ENCODE data around the gene SMYD3. TPM values are rescaled to one million over a fixed set of nuclear protein-coding genes. Genes with fewer than 3 reads are reported as not detected.

Gene SMYD3
- total and polyA plus RNA-seq, 2 of the 4 experiments (the other 2 are of a cell fraction): 26.5 to 37.6 TPM

GRCh38 chr1:246510147-246511030, 3.3 kb upstream of the SMYD3 start:
- Histone ChIP-seq H3K4me3 (ENCODE audit: insufficient read depth, low read depth, low read length) (no peak overlapping the region), H2BK15ac (ENCODE audit: low read depth, low read length) (no peak overlapping the region), H3K4ac (ENCODE audit: low read depth, low read length) (no peak overlapping the region), H3K23ac (ENCODE audit: low read depth, low read length) (no peak overlapping the region), H3K4me1 (ENCODE audit: control insufficient read depth, insufficient read depth, low read length) (peaks cover 3% of the 10 kb centered on the region; the same call in 1 of the 2 replicates), H3K56ac (ENCODE audit: extremely low read depth, insufficient read depth, low read length) (no peak overlapping the region), H3K9me3 (ENCODE audit: control insufficient read depth, insufficient read depth, low read length) (peaks cover 18% of the 10 kb centered on the region), H2AK9ac (replicated peaks; ENCODE audit: low read depth, low read length, poor library complexity) (no peak overlapping the region), H3K79me1 (ENCODE audit: low read depth in 1 of 2, low read length in 2 of 2) (peaks cover 7 to 13% of the 10 kb centered on the region in 2 experiments; a peak in 2 of 4 replicates), H3K9ac (ENCODE audit: low read depth, low read length) (no peak overlapping the region), H4K8ac (ENCODE audit: low read depth in 2 of 2, low read length in 2 of 2) (no peak overlapping the region), H3K27ac (ENCODE audit: insufficient read depth, low read length) (no peak overlapping the region), H4K20me1 (ENCODE audit: insufficient read depth, low read length) (no peaks in the 10 kb centered on the region), H3K4me2 (ENCODE audit: low read depth, low read length) (no peak overlapping the region), H4K5ac (ENCODE audit: low read depth, low read length) (no peak overlapping the region), H3K9me1 (ENCODE audit: insufficient read depth, low read length) (0 out of 2 replicates have a peak, but pooled peaks cover 2% of the 10 kb centered on the region), H4K91ac (ENCODE audit: insufficient read depth, low read depth, low read length) (no peak overlapping the region), H3K36me3 (ENCODE audit: control insufficient read depth, insufficient read depth, low read length) (no peaks in the 10 kb centered on the region), H3K18ac (ENCODE audit: low read depth, low read length) (no peak overlapping the region), H3K27me3 (ENCODE audit: control insufficient read depth, insufficient read depth, low read length) (no peaks in the 10 kb centered on the region), H2AK5ac (ENCODE audit: low read depth, low read length) (no peak overlapping the region), H2BK120ac (ENCODE audit: low read depth, low read length) (no peak overlapping the region), H2BK5ac (ENCODE audit: low read depth, low read length, poor library complexity, severe bottlenecking) (no peak overlapping the region), H3K14ac (replicated peaks; ENCODE audit: low read depth, low read length) (no peak overlapping the region), H2AFZ (replicated peaks; ENCODE audit: low read length, poor library complexity) (no peak overlapping the region), H2BK20ac (ENCODE audit: low read depth, low read length) (no peak overlapping the region)
- in situ Hi-C loops (cut with MboI; ENCODE audit: low sequenced_read_pairs): no loop called here
- dilution Hi-C loops (cut with HindIII; ENCODE audit: low sequenced_read_pairs, unreplicated experiment): no loop called here
- WGBS, 2 experiments (ENCODE audit: extremely low coverage in 2 of 2, insufficient read length in 1 of 2): 72% methylated on average over 4 of the region's 13 CpGs; no CpG with 5 or more reads in 1 of the 2 experiments
- no TSS peak for BruUV-seq (replicated peaks)
- ATAC-seq (ENCODE audit: low read depth) (no peak), DNase-seq (no peak)
- ChIA-PET POLR2A (ENCODE audit: unreplicated experiment) (no interaction called here), CTCF (no interaction called here)
- intact Hi-C loops (cut with micrococcal nuclease): no loop called here
- TF ChIP-seq FOS (IDR thresholded peaks at IDR 0.05; ENCODE audit: low read depth, low read length): no peak
- no peak for TF ChIP-seq ELK1 (IDR thresholded peaks at IDR 0.05; ENCODE audit: borderline replicate concordance, low read depth, low read length)
- no peak for TF ChIP-seq CEBPB (IDR thresholded peaks at IDR 0.05; ENCODE audit: low read depth, low read length)
- TF ChIP-seq POLR2A (IDR thresholded peaks at IDR 0.05; ENCODE audit: low read depth, low read length): no peak
- no peak for TF ChIP-seq USF2 (IDR thresholded peaks at IDR 0.05; ENCODE audit: low read depth, low read length)
- TF ChIP-seq SMC3 (IDR thresholded peaks at IDR 0.05; ENCODE audit: low read depth, low read length): no peak
- TF ChIP-seq MXI1 (IDR thresholded peaks at IDR 0.05; ENCODE audit: borderline replicate concordance, low read depth, low read length): no peak
